ENCODE results near the gene RNF111.
"Not testable (repeated sequence)": the region's sequence is repeated elsewhere in the genome, so short reads cannot be mapped to it uniquely, and the experiment has no call there.

The RNF111 gene

GRCh38 chr15:58987491-58988005, at the start of gene RNF111:
Gene RNF111 (plus strand): TSS chr15:58987663. CDS start chr15:59030823, 43,160 bp downstream.
- peak; percentile 99 for DNase-seq

GRCh38 chr15:58947179-58947578, 40.3 kb upstream of the RNF111 start:
- DNase-seq = no peak

GRCh38 chr15:58951388-58952007, 36.0 kb upstream of the RNF111 start:
- DNase-seq = no peak

DNA sequence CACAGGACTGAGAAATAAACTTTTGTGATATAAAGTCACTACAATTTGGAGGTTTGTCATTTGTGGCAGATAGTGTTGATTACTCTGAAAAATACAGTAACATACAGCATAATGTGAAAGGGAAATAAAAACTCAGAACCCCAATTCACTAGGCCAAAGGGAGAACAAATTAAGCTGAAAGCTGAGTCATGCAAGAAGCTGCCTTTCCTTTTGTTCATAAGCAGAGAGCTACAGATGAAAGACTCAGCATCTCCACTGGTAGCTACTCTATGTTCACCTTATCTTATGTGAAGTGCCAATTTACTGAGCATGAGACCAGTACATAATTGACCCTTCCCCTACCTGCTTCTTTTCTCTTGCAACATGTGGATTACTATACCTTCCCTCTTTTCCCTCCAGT, 34.7 kb upstream of the RNF111 start:
- DNase-seq = no peak

DNA sequence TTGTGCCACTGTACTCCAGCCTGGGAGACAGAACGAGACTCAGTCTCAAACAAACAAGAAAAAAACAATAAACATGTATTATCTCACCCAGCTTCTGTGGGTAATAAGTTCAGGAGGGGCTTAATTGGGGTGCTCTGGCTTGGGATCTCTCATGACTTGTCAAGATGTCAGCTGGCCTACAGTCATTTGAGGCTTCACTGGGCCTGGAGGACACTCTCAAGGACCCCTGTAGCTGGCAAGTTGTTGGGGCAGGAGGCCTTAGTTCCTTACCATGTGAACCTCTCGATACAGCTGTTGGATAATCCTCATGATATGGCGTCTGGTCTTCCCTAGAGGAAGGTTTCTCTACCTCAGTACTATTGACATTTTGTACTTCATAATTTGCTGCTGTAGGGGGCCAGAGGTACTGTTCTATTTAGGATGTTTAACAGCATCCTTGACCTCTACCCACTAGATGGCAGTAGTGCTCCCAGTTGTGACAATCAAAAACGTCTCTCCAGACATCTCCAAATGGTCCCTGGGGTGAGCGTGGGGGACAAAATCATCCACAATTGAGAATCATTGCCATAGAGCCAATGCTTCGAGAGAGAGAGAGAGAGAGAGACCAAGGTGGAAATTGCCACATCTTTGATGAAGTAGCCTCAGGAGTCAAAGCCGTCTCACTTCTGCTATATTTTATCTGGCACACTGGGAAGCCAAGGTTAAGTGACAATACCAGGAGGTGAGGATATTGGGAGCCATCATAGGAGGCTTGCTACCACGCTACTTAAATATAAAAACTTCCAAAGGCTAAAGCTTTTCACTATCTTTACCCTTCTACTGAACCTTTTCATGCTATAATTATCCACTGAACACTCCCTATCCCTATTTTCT, 30.1 kb upstream of the RNF111 start:
- peak; percentile 94 for DNase-seq

DNA sequence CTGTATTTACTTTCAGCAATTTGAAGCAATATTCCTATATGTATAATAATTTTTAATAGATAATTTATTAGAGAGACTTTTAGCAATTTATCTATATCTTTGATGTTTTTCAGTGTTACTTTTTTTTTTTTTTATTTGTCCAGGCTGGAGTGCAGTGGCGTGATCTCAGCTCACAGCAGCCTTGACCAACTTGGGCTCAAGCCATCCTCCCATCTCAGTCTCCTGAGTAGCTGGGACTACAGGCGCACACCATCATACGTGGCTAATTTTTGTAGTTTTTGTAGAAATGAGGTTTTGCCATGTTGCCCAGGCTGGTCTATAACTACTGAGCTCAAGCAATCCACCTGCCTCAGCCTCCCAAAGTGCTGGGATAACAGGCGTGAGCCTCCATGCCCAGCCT, 28.7 kb upstream of the RNF111 start:
- DNase-seq = no peak

GRCh38 chr15:58962136-58962535, 25.3 kb upstream of the RNF111 start:
- DNase-seq = no peak

GRCh38 chr15:58962662-58963565, 24.5 kb upstream of the RNF111 start:
- DNase-seq = no peak

- DNase-seq = no peak
Measured at GRCh38 chr15:58966698-58967097, 20.8 kb upstream of the RNF111 start.

- DNase-seq = no peak
Measured at GRCh38 chr15:58967479-58967878, 20.0 kb upstream of the RNF111 start.

- DNase-seq = peak; percentile 39
Measured at GRCh38 chr15:58977887-58978286, 9.6 kb upstream of the RNF111 start.

GRCh38 chr15:58980351-58980939, 7.0 kb upstream of the RNF111 start:
- peak; percentile 55 for DNase-seq

- peak; percentile 37 for DNase-seq
Measured at GRCh38 chr15:58981808-58982475, 5.5 kb upstream of the RNF111 start.

DNA sequence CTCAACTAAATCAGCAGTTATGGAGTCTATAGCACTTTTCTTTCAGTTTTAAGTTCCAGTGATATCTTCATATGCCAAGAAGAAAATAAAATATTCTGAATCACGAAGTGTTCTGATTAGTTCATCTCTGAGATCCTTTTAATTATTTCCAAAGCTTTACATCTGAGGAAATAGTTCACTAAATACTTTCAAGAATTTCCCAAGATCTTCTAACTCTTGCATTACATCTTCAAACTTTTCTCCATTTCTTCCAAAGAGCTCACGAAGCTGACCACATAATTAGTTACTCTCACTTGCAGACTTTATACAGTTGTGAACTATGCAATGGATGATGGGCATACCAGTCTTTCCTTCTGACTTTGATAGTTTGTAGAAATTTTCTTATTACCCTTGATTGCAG, 4.2 kb upstream of the RNF111 start:
- DNase-seq = no peak

DNA sequence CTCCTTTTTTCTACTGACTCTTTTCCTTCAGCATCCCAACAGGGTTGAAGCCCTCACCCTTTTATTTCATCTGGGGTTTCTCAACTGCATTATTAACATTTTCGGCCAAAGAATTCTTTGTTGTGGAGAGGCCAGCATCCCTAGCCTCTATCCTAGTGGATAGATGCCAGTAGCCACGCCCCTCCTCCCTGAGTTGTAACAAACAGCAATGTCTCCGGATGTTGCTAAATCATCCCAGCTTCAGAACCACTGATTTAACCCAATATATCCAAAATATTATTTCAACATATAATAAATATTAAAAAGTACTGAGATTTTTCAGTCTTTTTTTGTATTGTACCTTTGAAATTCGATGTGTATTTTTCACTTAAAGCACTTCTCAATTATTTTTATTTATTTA, 2.0 kb upstream of the RNF111 start:
- DNase-seq = no peak

DNA sequence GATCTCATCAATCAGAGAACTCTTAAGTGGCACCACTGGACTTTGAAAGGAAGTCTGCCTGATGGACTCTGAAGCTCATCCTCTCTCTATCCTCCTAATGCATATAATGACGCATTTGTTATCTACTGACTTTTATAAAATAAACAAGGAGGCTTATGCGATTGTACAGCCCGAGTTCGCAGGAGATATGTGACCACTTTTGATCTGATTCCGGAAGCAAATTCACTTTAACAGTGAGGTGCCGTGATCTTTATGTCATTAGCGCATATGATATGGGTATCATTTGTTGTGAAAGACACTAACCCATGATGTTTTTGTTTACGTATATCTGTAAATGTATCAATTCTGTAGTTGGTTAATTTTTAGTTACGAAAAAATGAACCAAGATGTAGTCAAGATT, 427 bp upstream of the RNF111 start:
- no peak for DNase-seq

- peak; percentile 80 for DNase-seq
Measured at GRCh38 chr15:58988006-58988785, 733 bp downstream of the RNF111 start.

GRCh38 chr15:58992181-58992580, 4.7 kb downstream of the RNF111 start:
- DNase-seq = no peak

GRCh38 chr15:58994906-58995453, 7.5 kb downstream of the RNF111 start:
- DNase-seq = no peak

- DNase-seq = no peak
Measured at GRCh38 chr15:58999694-59000093, 12.2 kb downstream of the RNF111 start.

DNA sequence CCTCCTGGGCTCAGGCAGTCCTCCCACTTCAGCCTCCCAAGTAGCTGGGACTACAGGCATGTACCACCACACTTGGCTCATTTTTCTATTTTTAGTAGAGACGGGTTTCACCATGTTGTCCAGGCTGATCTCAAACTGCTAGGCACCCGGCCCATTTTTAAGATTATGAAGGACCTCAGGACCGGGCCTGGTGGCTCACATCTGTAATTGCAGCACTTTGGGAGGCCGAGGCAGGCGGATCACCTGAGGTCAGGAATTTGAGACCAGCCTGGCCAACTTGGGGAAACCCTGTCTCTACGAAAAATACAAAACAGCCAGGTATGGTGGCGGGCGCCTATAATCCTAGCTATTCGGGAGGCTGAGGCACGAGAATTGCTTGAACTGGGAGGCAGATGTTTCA, 12.8 kb downstream of the RNF111 start:
- not testable (repeated sequence) for DNase-seq
